Renal cortex interstitium (tissue), 15 donors: ENCODE results near the gene GPX5. TPM values are rescaled to one million over a fixed set of nuclear protein-coding genes. Genes with fewer than 3 reads are reported as not detected.
A peak's percentile ranks its signal among the peaks of the same experiment; 100 is the strongest.
"Not testable (repeated sequence)": the region's sequence is repeated elsewhere in the genome, so short reads cannot be mapped to it uniquely, and the experiment has no call there.

Experiments used
- DNase-seq, 11 donors: peaks; one replicate each; pipeline ENCODE4 v3.0.0-alpha.2; 2013; ENCODE audit warnings: low read depth in 9 of 11, low spot score in 4 of 11; ENCODE audit errors: extremely low read depth in 1 of 11
- long read RNA-seq, 16 experiments: transcript quantifications; one replicate each; lab custom pipeline, GENCODE V29; 2026
- polyA plus RNA-seq, 3 donors: library from polyadenylated mRNA; unstranded; fragments of 120-200 nt; gene quantifications; one replicate each; pipeline ENCODE4 v1.2.1, GENCODE V29; 2013; ENCODE audit not compliant: insufficient read length in 3 of 3

GPX5 gene
- polyA plus RNA-seq: not detected
- long read RNA-seq, donor 1: 0 reads
- long read RNA-seq, donor 2: 0 reads
- long read RNA-seq, donor 3: 0 reads
- long read RNA-seq, donor 4: 0 reads
- long read RNA-seq, donor 5: 0 reads
- long read RNA-seq, donor 6: 0 reads
- long read RNA-seq, donor 7: 0 reads
- long read RNA-seq, donor 8: 0 reads
- long read RNA-seq, donor 9: 0 reads
- long read RNA-seq, donor 10: 0 reads
- long read RNA-seq, donor 11: 0 reads
- long read RNA-seq, donor 12: 0 reads
- long read RNA-seq, donor 13: 0 reads
- long read RNA-seq, donor 14: 0 reads
- long read RNA-seq, donor 15: 0 reads
- long read RNA-seq, donor 16: 0 reads

GRCh38 chr6:28525496-28526039, at the start of gene GPX5:
Gene GPX5 (plus strand): TSS chr6:28525881. CDS start chr6:28526014, 133 bp downstream.
- DNase-seq: no peak

- no peak for DNase-seq
These were observed 47.2 kb upstream of the GPX5 start for GRCh38 chr6:28478518-28478917.

GRCh38 chr6:28480253-28480932, 45.3 kb upstream of the GPX5 start:
- no peak for DNase-seq

GRCh38 chr6:28485482-28485881, 40.2 kb upstream of the GPX5 start:
- DNase-seq: no peak

GRCh38 chr6:28486533-28486932, 39.1 kb upstream of the GPX5 start:
- no peak for DNase-seq

GRCh38 chr6:28486988-28487742, 38.5 kb upstream of the GPX5 start:
- no peak for DNase-seq

GRCh38 chr6:28488916-28489365, 36.7 kb upstream of the GPX5 start:
- DNase-seq: peak in 2 of 11 donors; percentile 19 to 22

GRCh38 chr6:28489366-28490204, 36.1 kb upstream of the GPX5 start:
- peak in 2 of 11 donors; percentile 15 to 22 for DNase-seq

GRCh38 chr6:28490205-28490890, 35.3 kb upstream of the GPX5 start:
- no peak for DNase-seq

GRCh38 chr6:28491984-28492317, 33.7 kb upstream of the GPX5 start:
- DNase-seq: no peak

GRCh38 chr6:28496099-28496779, 29.4 kb upstream of the GPX5 start:
- DNase-seq: no peak

- DNase-seq: no peak
These were observed 28.4 kb upstream of the GPX5 start for GRCh38 chr6:28497306-28497705.

- DNase-seq: no peak
These were observed 27.8 kb upstream of the GPX5 start for GRCh38 chr6:28497893-28498292.

- DNase-seq: no peak
These were observed 24.4 kb upstream of the GPX5 start for GRCh38 chr6:28501259-28501658.

GRCh38 chr6:28502136-28502535, 23.5 kb upstream of the GPX5 start:
- not testable (repeated sequence) for DNase-seq

- DNase-seq: not testable (repeated sequence)
These were observed 22.9 kb upstream of the GPX5 start for GRCh38 chr6:28502709-28503305.

- no peak for DNase-seq
These were observed 19.9 kb upstream of the GPX5 start for GRCh38 chr6:28505733-28506132.
